ENCODE results near the gene MTMR3.

MTMR3 gene

GRCh38 chr22:29892315-29893156 is 9.6 kb downstream of the MTMR3 start:
- no peaks in the 10 kb centered on the region for H3F3A ChIP-seq (ENCODE audit: control insufficient read depth, insufficient read depth)
- peaks cover under 1% of the 10 kb centered on the region; the same call in 1 of the 2 replicates for H4K20me1 ChIP-seq (ENCODE audit: control insufficient read depth, insufficient read depth, low read depth, low read length)
- TF ChIP-seq, protein P1, sequence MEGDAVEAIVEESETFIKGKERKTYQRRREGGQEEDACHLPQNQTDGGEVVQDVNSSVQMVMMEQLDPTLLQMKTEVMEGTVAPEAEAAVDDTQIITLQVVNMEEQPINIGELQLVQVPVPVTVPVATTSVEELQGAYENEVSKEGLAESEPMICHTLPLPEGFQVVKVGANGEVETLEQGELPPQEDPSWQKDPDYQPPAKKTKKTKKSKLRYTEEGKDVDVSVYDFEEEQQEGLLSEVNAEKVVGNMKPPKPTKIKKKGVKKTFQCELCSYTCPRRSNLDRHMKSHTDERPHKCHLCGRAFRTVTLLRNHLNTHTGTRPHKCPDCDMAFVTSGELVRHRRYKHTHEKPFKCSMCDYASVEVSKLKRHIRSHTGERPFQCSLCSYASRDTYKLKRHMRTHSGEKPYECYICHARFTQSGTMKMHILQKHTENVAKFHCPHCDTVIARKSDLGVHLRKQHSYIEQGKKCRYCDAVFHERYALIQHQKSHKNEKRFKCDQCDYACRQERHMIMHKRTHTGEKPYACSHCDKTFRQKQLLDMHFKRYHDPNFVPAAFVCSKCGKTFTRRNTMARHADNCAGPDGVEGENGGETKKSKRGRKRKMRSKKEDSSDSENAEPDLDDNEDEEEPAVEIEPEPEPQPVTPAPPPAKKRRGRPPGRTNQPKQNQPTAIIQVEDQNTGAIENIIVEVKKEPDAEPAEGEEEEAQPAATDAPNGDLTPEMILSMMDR (IDR thresholded peaks at IDR 0.05; ENCODE audit: low read depth, low read length, poor library complexity, severe bottlenecking), result no peak
- TF ChIP-seq EZH2phosphoT487 (IDR thresholded peaks at IDR 0.05; ENCODE audit: borderline replicate concordance, low read length), result no peak
- H3K79me2 ChIP-seq (ENCODE audit: control insufficient read depth, low read length), result peaks cover 70% of the 10 kb centered on the region
- H3K9me2 ChIP-seq (replicated peaks; ENCODE audit: control insufficient read depth, low read length), result no peaks in the 10 kb centered on the region
- H3K4me3 ChIP-seq (ENCODE audit: low read length), result no peak overlapping the region
- no peak overlapping the region for H3K27ac ChIP-seq (ENCODE audit: low read depth, low read length)
- H3K4me1 ChIP-seq (ENCODE audit: control insufficient read depth, low read length), result no peaks in the 10 kb centered on the region
- no peaks in the 10 kb centered on the region for H3K27me3 ChIP-seq (ENCODE audit: control insufficient read depth, low read length)
- H3K9me3 ChIP-seq (ENCODE audit: control insufficient read depth, insufficient read depth, low read length), result no peaks in the 10 kb centered on the region
- H3K4me2 ChIP-seq (ENCODE audit: low read length), result no peak overlapping the region
- H3K36me3 ChIP-seq (ENCODE audit: control insufficient read depth, low read length), result no peaks in the 10 kb centered on the region

GRCh38 chr22:29901354-29901753 is 18.4 kb downstream of the MTMR3 start:
- Histone ChIP-seq H3K9me3 (ENCODE audit: control insufficient read depth, insufficient read depth, low read length) (no peaks in the 10 kb centered on the region), H3K79me2 (ENCODE audit: control insufficient read depth, low read length) (peaks cover 48% of the 10 kb centered on the region), H3F3A (ENCODE audit: control insufficient read depth, insufficient read depth) (no peaks in the 10 kb centered on the region), H3K4me3 (ENCODE audit: low read length) (no peak overlapping the region), H3K9me2 (replicated peaks; ENCODE audit: control insufficient read depth, low read length) (no peaks in the 10 kb centered on the region), H3K4me1 (ENCODE audit: control insufficient read depth, low read length) (no peaks in the 10 kb centered on the region), H3K4me2 (ENCODE audit: low read length) (no peak overlapping the region), H3K36me3 (ENCODE audit: control insufficient read depth, low read length) (no peaks in the 10 kb centered on the region), H3K27me3 (ENCODE audit: control insufficient read depth, low read length) (no peaks in the 10 kb centered on the region), H3K27ac (ENCODE audit: low read depth, low read length) (no peak overlapping the region), H4K20me1 (ENCODE audit: control insufficient read depth, insufficient read depth, low read depth, low read length) (no peaks in the 10 kb centered on the region)
- TF ChIP-seq, protein P1 (IDR thresholded peaks at IDR 0.05; ENCODE audit: low read depth, low read length, poor library complexity, severe bottlenecking), result no peak
- no peak for TF ChIP-seq EZH2phosphoT487 (IDR thresholded peaks at IDR 0.05; ENCODE audit: borderline replicate concordance, low read length)

DNA sequence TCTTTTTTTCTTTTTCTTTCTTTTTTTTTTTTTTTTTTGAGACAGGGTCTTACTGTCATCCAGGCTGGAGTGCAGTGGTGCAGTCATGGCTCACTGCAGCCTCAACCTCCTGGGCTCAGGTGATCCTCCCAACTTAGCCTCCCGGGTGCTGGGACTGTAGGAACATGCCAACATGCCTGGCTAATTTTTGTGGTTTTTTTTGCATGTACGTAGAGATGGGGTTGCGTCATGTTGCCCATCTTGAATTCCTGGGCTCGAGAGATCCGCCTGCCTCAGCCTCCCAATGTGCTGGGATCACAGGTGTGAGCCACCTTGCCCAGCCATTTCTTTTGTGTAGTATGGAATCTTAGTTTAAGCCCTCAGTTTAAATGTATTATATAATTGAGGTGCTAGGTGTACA is 20.4 kb downstream of the MTMR3 start:
- no peak for TF ChIP-seq EZH2phosphoT487 (IDR thresholded peaks at IDR 0.05; ENCODE audit: borderline replicate concordance, low read length)
- Histone ChIP-seq H3K4me2 (ENCODE audit: low read length) (no peak overlapping the region), H3K79me2 (ENCODE audit: control insufficient read depth, low read length) (peaks cover 47% of the 10 kb centered on the region), H3K36me3 (ENCODE audit: control insufficient read depth, low read length) (no peaks in the 10 kb centered on the region), H3K27me3 (ENCODE audit: control insufficient read depth, low read length) (no peaks in the 10 kb centered on the region), H3K27ac (ENCODE audit: low read depth, low read length) (no peak overlapping the region), H3K4me1 (ENCODE audit: control insufficient read depth, low read length) (peaks cover 12% of the 10 kb centered on the region), H3K9me2 (replicated peaks; ENCODE audit: control insufficient read depth, low read length) (no peaks in the 10 kb centered on the region), H3K4me3 (ENCODE audit: low read length) (no peak overlapping the region), H3K9me3 (ENCODE audit: control insufficient read depth, insufficient read depth, low read length) (no peaks in the 10 kb centered on the region), H3F3A (ENCODE audit: control insufficient read depth, insufficient read depth) (no peaks in the 10 kb centered on the region), H4K20me1 (ENCODE audit: control insufficient read depth, insufficient read depth, low read depth, low read length) (peaks cover 2% of the 10 kb centered on the region; the same call in 1 of the 2 replicates)

DNA sequence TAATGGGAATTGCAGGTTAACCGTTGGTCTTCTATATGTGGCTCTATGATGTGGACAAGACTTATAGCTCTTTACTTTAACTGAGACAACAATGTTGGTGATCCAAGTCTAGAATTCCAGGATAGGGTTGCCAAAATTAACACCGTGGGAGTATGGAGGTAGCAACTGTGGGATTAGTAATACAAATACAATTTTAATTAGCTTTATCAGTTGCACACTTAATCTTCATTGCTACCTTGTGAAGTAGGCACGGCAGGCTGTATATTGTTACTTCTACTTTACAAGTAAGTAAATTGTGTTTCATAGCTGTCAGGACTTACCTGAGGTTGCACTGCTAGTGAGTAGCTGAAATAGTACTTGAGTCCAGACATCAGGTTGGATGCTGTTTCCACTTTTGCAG is 21.0 kb downstream of the MTMR3 start:
- peaks cover 2% of the 10 kb centered on the region; the same call in 1 of the 2 replicates for H4K20me1 ChIP-seq (ENCODE audit: control insufficient read depth, insufficient read depth, low read depth, low read length)
- H3K27ac ChIP-seq (ENCODE audit: low read depth, low read length), result no peak overlapping the region
- no peak for TF ChIP-seq EZH2phosphoT487 (IDR thresholded peaks at IDR 0.05; ENCODE audit: borderline replicate concordance, low read length)
- TF ChIP-seq, protein P1 (IDR thresholded peaks at IDR 0.05; ENCODE audit: low read depth, low read length, poor library complexity, severe bottlenecking), result no peak
- no peak overlapping the region for H3K4me2 ChIP-seq (ENCODE audit: low read length)
- H3K9me2 ChIP-seq (replicated peaks; ENCODE audit: control insufficient read depth, low read length), result no peaks in the 10 kb centered on the region
- no peaks in the 10 kb centered on the region for H3K27me3 ChIP-seq (ENCODE audit: control insufficient read depth, low read length)
- H3F3A ChIP-seq (ENCODE audit: control insufficient read depth, insufficient read depth), result no peaks in the 10 kb centered on the region
- no peaks in the 10 kb centered on the region for H3K9me3 ChIP-seq (ENCODE audit: control insufficient read depth, insufficient read depth, low read length)
- no peaks in the 10 kb centered on the region for H3K36me3 ChIP-seq (ENCODE audit: control insufficient read depth, low read length)
- peaks cover 13% of the 10 kb centered on the region for H3K4me1 ChIP-seq (ENCODE audit: control insufficient read depth, low read length)
- no peak overlapping the region for H3K4me3 ChIP-seq (ENCODE audit: low read length)
- peaks cover 44% of the 10 kb centered on the region for H3K79me2 ChIP-seq (ENCODE audit: control insufficient read depth, low read length)

Measured in DOHH2 (cell line).